Left lung (tissue), 10 donors: ENCODE data around the gene HAX1. TPM values are rescaled to one million over a fixed set of nuclear protein-coding genes. Genes with fewer than 3 reads are reported as not detected.
A peak's percentile ranks its signal among the peaks of the same experiment; 100 is the strongest.

ENCODE experiments used
- ATAC-seq: fragments of 200-7000 bp; cut with Tn5 transposase; one replicate; pipeline ENCODE4 v1.9.1; 2020; ENCODE audit warnings: moderate library complexity
- DNase-seq, 4 donors: peaks; one replicate each; pipeline ENCODE4 v3.0.0-alpha.2; 2013 to 2020
- H3K27ac ChIP-seq, 2 donors: fragments of 200-600 bp; sonication (generic) in 1 of 2; one replicate each; pipeline versions ENCODE4 v1.5.0 to v1.8.0; 2020 to 2021
- H3K27me3 ChIP-seq, 2 donors: fragments of 200-600 bp; sonication (generic) in 1 of 2; one replicate each; pipeline versions ENCODE4 v1.5.0 to v1.8.0; 2020 to 2021
- H3K36me3 ChIP-seq, 2 donors: fragments of 200-600 bp; sonication (generic) in 1 of 2; one replicate each; pipeline versions ENCODE4 v1.5.0 to v1.8.0; 2020 to 2021
- H3K4me1 ChIP-seq, 2 donors: fragments of 200-600 bp; one replicate each; pipeline ENCODE4 v1.8.0; 2021
- H3K4me3 ChIP-seq, 2 donors: fragments of 200-600 bp; sonication (generic) in 1 of 2; one replicate each; pipeline versions ENCODE4 v1.5.0 to v1.8.0; 2020 to 2021; ENCODE audit warnings: mild to moderate bottlenecking in 1 of 2
- H3K9me3 ChIP-seq, 2 donors: fragments of 200-600 bp; sonication (generic) in 1 of 2; one replicate each; pipeline versions ENCODE4 v1.5.0 to v1.8.0; 2020 to 2021
- intact Hi-C, 2 donors: fragments of 100-400 bp; cut with DNase I; formaldehyde crosslinking; loops; one replicate each; pipeline versions ENCODE4 v1.11.2 to v1.14.2; 2022
- polyA plus RNA-seq, 6 donors: library from polyadenylated mRNA; unstranded; fragments of 120-200 nt; gene quantifications; one replicate each; pipeline ENCODE4 v1.2.1, GENCODE V29; 2013; ENCODE audit not compliant: insufficient read length in 6 of 6
- total RNA-seq, 2 donors: library from RNA; stranded (reverse); fragmentation: NEBNext Ultra II Directional; extraction: Animal tissue kit (Norgen Biotek cat#: 25700); gene quantifications; one replicate each; pipeline ENCODE4 v1.2.1, GENCODE V29; 2021
- TF ChIP-seq, protein P1 (sequence below), 2 donors: fragments of 200-600 bp; sonication (generic) in 1 of 2; IDR thresholded peaks; one replicate each; pipeline versions ENCODE4 v1.5.0 to v1.8.0; 2021; ENCODE audit warnings: antibody characterized with exemption in 2 of 2
- donor health status: DM: no; HTN: yes; CAD: no.
- donor health status: DM: no; HTN: no; CAD: no.

The HAX1 gene
- total and polyA plus RNA-seq, 8 donors: 68.6 to 82.6 (median 79.1) TPM

GRCh38 chr1:154323493-154323892, 51.1 kb downstream of the HAX1 start:
- intact Hi-C loops: no loop called here

DNA sequence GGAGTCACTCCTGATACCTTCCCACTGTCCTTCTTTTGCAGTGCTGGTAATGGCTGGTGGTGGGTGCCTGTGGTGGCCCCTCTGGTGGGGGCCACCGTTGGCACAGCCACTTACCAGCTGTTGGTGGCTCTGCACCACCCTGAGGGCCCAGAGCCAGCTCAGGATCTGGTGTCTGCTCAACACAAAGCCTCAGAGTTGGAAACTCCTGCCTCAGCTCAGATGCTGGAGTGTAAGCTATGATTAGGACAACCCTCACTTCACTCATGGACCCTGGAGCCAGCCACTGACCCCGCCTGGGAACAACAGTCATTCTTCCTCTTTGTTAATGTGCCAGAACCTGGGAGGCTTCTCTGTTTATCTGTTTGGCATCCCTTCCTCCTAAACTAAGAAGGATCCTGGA, 51.8 kb downstream of the HAX1 start:
- ATAC-seq: no peak
- H3K4me3 ChIP-seq: peak overlapping the region in 1 of 2 donors; percentile 61
- no peak for DNase-seq
- no peaks in the 10 kb centered on the region for H3K9me3 ChIP-seq
- H3K27me3 ChIP-seq: peaks cover 0 to 72% of the 10 kb centered on the region in 2 donors
- no peak overlapping the region for H3K27ac ChIP-seq
- H3K4me1 ChIP-seq: peaks cover 22 to 53% of the 10 kb centered on the region in 2 donors
- TF ChIP-seq, protein P1, sequence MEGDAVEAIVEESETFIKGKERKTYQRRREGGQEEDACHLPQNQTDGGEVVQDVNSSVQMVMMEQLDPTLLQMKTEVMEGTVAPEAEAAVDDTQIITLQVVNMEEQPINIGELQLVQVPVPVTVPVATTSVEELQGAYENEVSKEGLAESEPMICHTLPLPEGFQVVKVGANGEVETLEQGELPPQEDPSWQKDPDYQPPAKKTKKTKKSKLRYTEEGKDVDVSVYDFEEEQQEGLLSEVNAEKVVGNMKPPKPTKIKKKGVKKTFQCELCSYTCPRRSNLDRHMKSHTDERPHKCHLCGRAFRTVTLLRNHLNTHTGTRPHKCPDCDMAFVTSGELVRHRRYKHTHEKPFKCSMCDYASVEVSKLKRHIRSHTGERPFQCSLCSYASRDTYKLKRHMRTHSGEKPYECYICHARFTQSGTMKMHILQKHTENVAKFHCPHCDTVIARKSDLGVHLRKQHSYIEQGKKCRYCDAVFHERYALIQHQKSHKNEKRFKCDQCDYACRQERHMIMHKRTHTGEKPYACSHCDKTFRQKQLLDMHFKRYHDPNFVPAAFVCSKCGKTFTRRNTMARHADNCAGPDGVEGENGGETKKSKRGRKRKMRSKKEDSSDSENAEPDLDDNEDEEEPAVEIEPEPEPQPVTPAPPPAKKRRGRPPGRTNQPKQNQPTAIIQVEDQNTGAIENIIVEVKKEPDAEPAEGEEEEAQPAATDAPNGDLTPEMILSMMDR (IDR thresholded peaks at IDR 0.05): no peak
- no peaks in the 10 kb centered on the region for H3K36me3 ChIP-seq
- intact Hi-C loops: no loop called here

More at GRCh38 chr1:154323493-154323892, 51.1 kb downstream of the HAX1 start:
- TF ChIP-seq, protein P1 (IDR thresholded peaks at IDR 0.05): no peak
- Histone ChIP-seq H3K27me3 (peaks cover 0 to 64% of the 10 kb centered on the region in 2 donors), H3K36me3 (no peaks in the 10 kb centered on the region), H3K4me3 (no peak overlapping the region), H3K4me1 (peaks cover 17 to 45% of the 10 kb centered on the region in 2 donors), H3K9me3 (no peaks in the 10 kb centered on the region), H3K27ac (no peak overlapping the region)
- DNase-seq: no peak
- no peak for ATAC-seq

- H3K9me3 ChIP-seq: no peaks in the 10 kb centered on the region
- DNase-seq (peak; percentile 75 to 90 (median 84)), ATAC-seq (peak; percentile 77)
- peaks cover 23 to 58% of the 10 kb centered on the region in 2 donors for H3K4me1 ChIP-seq
- peak within 1 kb of the TSS; percentile 61 for H3K4me3 ChIP-seq
- peak within 1 kb of the TSS; percentile 77 to 92 for H3K27ac ChIP-seq
- H3K27me3 ChIP-seq: peaks cover 0 to 72% of the 10 kb centered on the region in 2 donors
- intact Hi-C loops: no loop called here
- no peaks in the 10 kb centered on the region for H3K36me3 ChIP-seq
- TF ChIP-seq, protein P1 (IDR thresholded peaks at IDR 0.05): peak; percentile 88 to 93
These were observed 52.5 kb downstream of the HAX1 start, which contains the start of gene ATP8B2 for GRCh38 chr1:154324669-154325582. ATP8B2 (plus strand) TSS chr1:154325525; CDS start chr1:154328142, 2,617 bp downstream.

Other genes starting within 250 kb of the HAX1 start
- gene NUP210L, start 117.6 kb upstream of the HAX1 start, total RNA-seq: under 1 TPM; 0.16 to 0.26 TPM
- under 1 TPM; 0.09 to 0.27 (median 0.16) TPM for gene NUP210L, start 117.6 kb upstream of the HAX1 start, polyA plus RNA-seq
- gene TPM3, start 80.5 kb upstream of the HAX1 start, total RNA-seq: 100 to 1,000 TPM; 318 to 406 TPM
- gene TPM3, start 80.5 kb upstream of the HAX1 start, polyA plus RNA-seq: 100 to 1,000 TPM; 220 to 283 (median 238) TPM
- gene CFAP141, start 66.3 kb upstream of the HAX1 start, total RNA-seq: not detected
- gene CFAP141, start 66.3 kb upstream of the HAX1 start, polyA plus RNA-seq: 1 to 10 TPM in 5 of 6 donors, under 1 TPM in 1; 0.52 to 4.4 (median 2.2) TPM
- 100 to 1,000 TPM; 131 to 144 TPM for gene UBAP2L, start 51.7 kb upstream of the HAX1 start, total RNA-seq
- gene UBAP2L, start 51.7 kb upstream of the HAX1 start, polyA plus RNA-seq: 100 to 1,000 TPM; 173 to 201 (median 177) TPM
- gene AQP10, start 48.5 kb downstream of the HAX1 start, total RNA-seq: under 1 TPM; 0.20 to 0.34 TPM
- gene AQP10, start 48.5 kb downstream of the HAX1 start, polyA plus RNA-seq: under 1 TPM; 0.13 to 0.31 (median 0.23) TPM
- 10 to 100 TPM; 35.2 to 36.6 TPM for gene ATP8B2, start 52.9 kb downstream of the HAX1 start, total RNA-seq
- 10 to 100 TPM; 32.9 to 41.9 (median 36.9) TPM for gene ATP8B2, start 52.9 kb downstream of the HAX1 start, polyA plus RNA-seq
- gene IL6R, start 132.7 kb downstream of the HAX1 start, total RNA-seq: 10 to 100 TPM; 45.0 to 65.3 TPM
- gene IL6R, start 132.7 kb downstream of the HAX1 start, polyA plus RNA-seq: 1 to 10 TPM; 4.5 to 8.2 (median 5.4) TPM
- 1 to 10 TPM; 3.8 to 5.0 TPM for gene TDRD10, start 229.6 kb downstream of the HAX1 start, total RNA-seq
- gene TDRD10, start 229.6 kb downstream of the HAX1 start, polyA plus RNA-seq: 1 to 10 TPM; 3.1 to 3.7 (median 3.4) TPM
- 10 to 100 TPM; 17.7 to 25.3 TPM for gene SHE, start 229.8 kb downstream of the HAX1 start, total RNA-seq
- gene SHE, start 229.8 kb downstream of the HAX1 start, polyA plus RNA-seq: 10 to 100 TPM; 19.5 to 25.3 (median 21.2) TPM